GM21619 (cell line): ENCODE results near the gene THBS1.

ENCODE experiments used
- ATAC-seq: cut with Tn5 transposase; IDR thresholded peaks from one replicate; pipeline ENCODE4 v1.9.1; 2021; ENCODE audit not compliant: unreplicated experiment

The THBS1 gene

GRCh38 chr15:39602143-39602542 lies 21.3 kb downstream of the THBS1 start:
- no peak for ATAC-seq

- ATAC-seq = no peak
Measured at GRCh38 chr15:39605146-39605545, 24.3 kb downstream of the THBS1 start.

GRCh38 chr15:39608185-39609139 lies 27.6 kb downstream of the THBS1 start:
- ATAC-seq = no peak

- no peak for ATAC-seq
Measured at GRCh38 chr15:39609166-39609916, 28.5 kb downstream of the THBS1 start.

- no peak for ATAC-seq
Measured at GRCh38 chr15:39610665-39611064, 29.8 kb downstream of the THBS1 start.

GRCh38 chr15:39613271-39613670 lies 32.4 kb downstream of the THBS1 start:
- no peak for ATAC-seq

- no peak for ATAC-seq
Measured at GRCh38 chr15:39613861-39614260, 33.0 kb downstream of the THBS1 start.

GRCh38 chr15:39616731-39617455 lies 36.0 kb downstream of the THBS1 start:
- ATAC-seq = no peak

GRCh38 chr15:39618063-39618823 lies 37.4 kb downstream of the THBS1 start:
- ATAC-seq = no peak

GRCh38 chr15:39621210-39621609 lies 40.3 kb downstream of the THBS1 start:
- no peak for ATAC-seq

- no peak for ATAC-seq
Measured at GRCh38 chr15:39621976-39622375, 41.1 kb downstream of the THBS1 start.

- peak; percentile 2 for ATAC-seq
Measured at GRCh38 chr15:39622660-39623516, 42.0 kb downstream of the THBS1 start.

GRCh38 chr15:39623529-39623931 lies 42.7 kb downstream of the THBS1 start:
- ATAC-seq = peak; percentile 87

- ATAC-seq = peak; percentile 50
Measured at GRCh38 chr15:39624806-39625205, 43.9 kb downstream of the THBS1 start.

- no peak for ATAC-seq
Measured at GRCh38 chr15:39625451-39625850, 44.6 kb downstream of the THBS1 start.

GRCh38 chr15:39625856-39626255 lies 45.0 kb downstream of the THBS1 start:
- no peak for ATAC-seq

- no peak for ATAC-seq
Measured at GRCh38 chr15:39627451-39628143, 46.7 kb downstream of the THBS1 start.

GRCh38 chr15:39628144-39628508 lies 47.2 kb downstream of the THBS1 start:
- no peak for ATAC-seq
